Measurements from ENCODE around the gene SVOP.

DNA sequence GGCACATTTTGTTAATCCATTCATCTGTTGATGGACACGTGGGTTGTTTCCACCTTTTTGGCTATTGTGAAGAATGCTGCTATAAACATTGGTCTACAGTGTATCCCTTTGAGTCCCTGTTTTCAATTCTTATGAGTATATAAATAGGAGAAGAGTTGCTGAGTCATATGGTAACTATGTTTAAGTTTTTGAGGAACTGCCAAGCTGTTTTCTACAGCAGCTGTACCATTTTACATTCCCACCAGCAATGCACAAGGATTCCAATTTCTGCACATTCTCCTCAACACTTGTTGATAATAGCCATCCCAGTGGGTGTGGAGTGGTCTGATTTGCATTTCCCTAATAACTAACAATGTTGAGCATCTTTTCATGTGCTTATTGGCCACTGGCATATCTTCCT is 6.9 kb upstream of the SVOP start:
- TF ChIP-seq RCOR1 (IDR thresholded peaks at IDR 0.05; ENCODE audit: low read depth, low read length) (no peak), ZSCAN20 (CRISPR knock-in tag; IDR thresholded peaks at IDR 0.05) (no peak), CEBPB (IDR thresholded peaks at IDR 0.05) (no peak), NFE2L2 (conservative IDR thresholded peaks at IDR 0.05; ENCODE audit: low read length) (no peak), POLR2A (IDR thresholded peaks at IDR 0.05; ENCODE audit: low read length) (no peak), MAZ (IDR thresholded peaks at IDR 0.05; ENCODE audit: borderline replicate concordance, low read depth, low read length) (no peak), FOXS1 (CRISPR knock-in tag; IDR thresholded peaks at IDR 0.05) (no peak), RNF2 (IDR thresholded peaks at IDR 0.05; ENCODE audit: borderline replicate concordance, low read depth) (no peak)
- TF ChIP-seq, protein P1, sequence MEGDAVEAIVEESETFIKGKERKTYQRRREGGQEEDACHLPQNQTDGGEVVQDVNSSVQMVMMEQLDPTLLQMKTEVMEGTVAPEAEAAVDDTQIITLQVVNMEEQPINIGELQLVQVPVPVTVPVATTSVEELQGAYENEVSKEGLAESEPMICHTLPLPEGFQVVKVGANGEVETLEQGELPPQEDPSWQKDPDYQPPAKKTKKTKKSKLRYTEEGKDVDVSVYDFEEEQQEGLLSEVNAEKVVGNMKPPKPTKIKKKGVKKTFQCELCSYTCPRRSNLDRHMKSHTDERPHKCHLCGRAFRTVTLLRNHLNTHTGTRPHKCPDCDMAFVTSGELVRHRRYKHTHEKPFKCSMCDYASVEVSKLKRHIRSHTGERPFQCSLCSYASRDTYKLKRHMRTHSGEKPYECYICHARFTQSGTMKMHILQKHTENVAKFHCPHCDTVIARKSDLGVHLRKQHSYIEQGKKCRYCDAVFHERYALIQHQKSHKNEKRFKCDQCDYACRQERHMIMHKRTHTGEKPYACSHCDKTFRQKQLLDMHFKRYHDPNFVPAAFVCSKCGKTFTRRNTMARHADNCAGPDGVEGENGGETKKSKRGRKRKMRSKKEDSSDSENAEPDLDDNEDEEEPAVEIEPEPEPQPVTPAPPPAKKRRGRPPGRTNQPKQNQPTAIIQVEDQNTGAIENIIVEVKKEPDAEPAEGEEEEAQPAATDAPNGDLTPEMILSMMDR (IDR thresholded peaks at IDR 0.05), result no peak
- TF ChIP-seq, protein P2, sequence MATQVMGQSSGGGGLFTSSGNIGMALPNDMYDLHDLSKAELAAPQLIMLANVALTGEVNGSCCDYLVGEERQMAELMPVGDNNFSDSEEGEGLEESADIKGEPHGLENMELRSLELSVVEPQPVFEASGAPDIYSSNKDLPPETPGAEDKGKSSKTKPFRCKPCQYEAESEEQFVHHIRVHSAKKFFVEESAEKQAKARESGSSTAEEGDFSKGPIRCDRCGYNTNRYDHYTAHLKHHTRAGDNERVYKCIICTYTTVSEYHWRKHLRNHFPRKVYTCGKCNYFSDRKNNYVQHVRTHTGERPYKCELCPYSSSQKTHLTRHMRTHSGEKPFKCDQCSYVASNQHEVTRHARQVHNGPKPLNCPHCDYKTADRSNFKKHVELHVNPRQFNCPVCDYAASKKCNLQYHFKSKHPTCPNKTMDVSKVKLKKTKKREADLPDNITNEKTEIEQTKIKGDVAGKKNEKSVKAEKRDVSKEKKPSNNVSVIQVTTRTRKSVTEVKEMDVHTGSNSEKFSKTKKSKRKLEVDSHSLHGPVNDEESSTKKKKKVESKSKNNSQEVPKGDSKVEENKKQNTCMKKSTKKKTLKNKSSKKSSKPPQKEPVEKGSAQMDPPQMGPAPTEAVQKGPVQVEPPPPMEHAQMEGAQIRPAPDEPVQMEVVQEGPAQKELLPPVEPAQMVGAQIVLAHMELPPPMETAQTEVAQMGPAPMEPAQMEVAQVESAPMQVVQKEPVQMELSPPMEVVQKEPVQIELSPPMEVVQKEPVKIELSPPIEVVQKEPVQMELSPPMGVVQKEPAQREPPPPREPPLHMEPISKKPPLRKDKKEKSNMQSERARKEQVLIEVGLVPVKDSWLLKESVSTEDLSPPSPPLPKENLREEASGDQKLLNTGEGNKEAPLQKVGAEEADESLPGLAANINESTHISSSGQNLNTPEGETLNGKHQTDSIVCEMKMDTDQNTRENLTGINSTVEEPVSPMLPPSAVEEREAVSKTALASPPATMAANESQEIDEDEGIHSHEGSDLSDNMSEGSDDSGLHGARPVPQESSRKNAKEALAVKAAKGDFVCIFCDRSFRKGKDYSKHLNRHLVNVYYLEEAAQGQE (IDR thresholded peaks at IDR 0.05), result no peak
